GM19324 (cell line): ENCODE data around the gene UBALD2.
"Not testable (repeated sequence)": the region's sequence is repeated elsewhere in the genome, so short reads cannot be mapped to it uniquely, and the experiment has no call there.

ENCODE experiments used
- ATAC-seq: cut with Tn5 transposase; IDR thresholded peaks from one replicate; pipeline ENCODE4 v1.9.1; 2021; ENCODE audit warnings: mild to moderate bottlenecking, moderate library complexity; ENCODE audit not compliant: unreplicated experiment, low FRiP score

Gene UBALD2

GRCh38 chr17:76275382-76276068 lies 10.4 kb downstream of the UBALD2 start:
- ATAC-seq = no peak

- no peak for ATAC-seq
Measured at GRCh38 chr17:76276069-76276431, 10.9 kb downstream of the UBALD2 start.

GRCh38 chr17:76276461-76277299 lies 11.5 kb downstream of the UBALD2 start:
- ATAC-seq = no peak

GRCh38 chr17:76277300-76278267 lies 12.4 kb downstream of the UBALD2 start:
- no peak for ATAC-seq

GRCh38 chr17:76278268-76278908 lies 13.2 kb downstream of the UBALD2 start:
- no peak for ATAC-seq

- no peak for ATAC-seq
Measured at GRCh38 chr17:76278952-76279741, 14.0 kb downstream of the UBALD2 start.

GRCh38 chr17:76279742-76280287 lies 14.7 kb downstream of the UBALD2 start:
- ATAC-seq = no peak

GRCh38 chr17:76280650-76281049 lies 15.5 kb downstream of the UBALD2 start:
- no peak for ATAC-seq

- no peak for ATAC-seq
Measured at GRCh38 chr17:76281573-76282371, 16.6 kb downstream of the UBALD2 start.

GRCh38 chr17:76292567-76292966 lies 27.4 kb downstream of the UBALD2 start:
- no peak for ATAC-seq

- ATAC-seq = no peak
Measured at GRCh38 chr17:76293106-76293505, 28.0 kb downstream of the UBALD2 start.

- ATAC-seq = no peak
Measured at GRCh38 chr17:76296186-76296585, 31.0 kb downstream of the UBALD2 start.

GRCh38 chr17:76296889-76297288 lies 31.7 kb downstream of the UBALD2 start:
- ATAC-seq = no peak

- no peak for ATAC-seq
Measured at GRCh38 chr17:76297436-76297835, 32.3 kb downstream of the UBALD2 start.

GRCh38 chr17:76304226-76305134 lies 39.3 kb downstream of the UBALD2 start:
- no peak for ATAC-seq

- not testable (repeated sequence) for ATAC-seq
Measured at GRCh38 chr17:76305135-76305454, 39.9 kb downstream of the UBALD2 start.

GRCh38 chr17:76307299-76307965 lies 42.3 kb downstream of the UBALD2 start:
- no peak for ATAC-seq
